EH (cell line): ENCODE measurements around the gene CLRN1.

ENCODE experiments used
- DNase-seq: peaks from one replicate; pipeline ENCODE4 v3.0.0-alpha.2; 2015; ENCODE audit warnings: low read depth

Gene CLRN1

GRCh38 chr3:150920236-150920635, 52.3 kb downstream of the CLRN1 start:
- DNase-seq = no peak

GRCh38 chr3:150917951-150918350, 54.6 kb downstream of the CLRN1 start:
- no peak for DNase-seq

- no peak for DNase-seq
Measured at GRCh38 chr3:150913133-150913922, 59.2 kb downstream of the CLRN1 start.

GRCh38 chr3:150912501-150912900, 60.0 kb downstream of the CLRN1 start:
- no peak for DNase-seq

GRCh38 chr3:150911771-150912170, 60.8 kb downstream of the CLRN1 start:
- no peak for DNase-seq

- DNase-seq = no peak
Measured at GRCh38 chr3:150906461-150906860, 66.1 kb downstream of the CLRN1 start.

GRCh38 chr3:150905746-150906145, 66.8 kb downstream of the CLRN1 start:
- DNase-seq = no peak

GRCh38 chr3:150905339-150905738, 67.2 kb downstream of the CLRN1 start, which contains the start of gene MINDY4B:
Gene MINDY4B, minus strand, starts transcription at chr3:150905439. Its CDS starts 0 bp downstream, at chr3:150905439.
- no peak for DNase-seq

- no peak for DNase-seq
Measured at GRCh38 chr3:150902988-150903387, 69.5 kb downstream of the CLRN1 start.

GRCh38 chr3:150901793-150902192, 70.7 kb downstream of the CLRN1 start:
- DNase-seq = no peak

GRCh38 chr3:150899141-150899540, 73.4 kb downstream of the CLRN1 start:
- DNase-seq = no peak

GRCh38 chr3:150898046-150898754, 74.3 kb downstream of the CLRN1 start:
- DNase-seq = no peak

- no peak for DNase-seq
Measured at GRCh38 chr3:150897592-150897991, 74.9 kb downstream of the CLRN1 start.

GRCh38 chr3:150890831-150891230, 81.7 kb downstream of the CLRN1 start:
- DNase-seq = no peak

GRCh38 chr3:150890295-150890694, 82.2 kb downstream of the CLRN1 start:
- DNase-seq = peak; percentile 2

GRCh38 chr3:150889106-150889505, 83.4 kb downstream of the CLRN1 start:
- no peak for DNase-seq

GRCh38 chr3:150887031-150887430, 85.5 kb downstream of the CLRN1 start:
- peak; percentile 3 for DNase-seq

- DNase-seq = no peak
Measured at GRCh38 chr3:150885535-150885934, 87.0 kb downstream of the CLRN1 start.

- no peak for DNase-seq
Measured at GRCh38 chr3:150878996-150879575, 93.4 kb downstream of the CLRN1 start.

GRCh38 chr3:150878290-150878689, 94.2 kb downstream of the CLRN1 start:
- no peak for DNase-seq

- DNase-seq = no peak
Measured at GRCh38 chr3:150877303-150877702, 95.2 kb downstream of the CLRN1 start.

GRCh38 chr3:150876611-150877265, 95.8 kb downstream of the CLRN1 start:
- no peak for DNase-seq
